ENCODE measurements around the gene TTLL11.
A peak's percentile ranks its signal among the peaks of the same experiment; 100 is the strongest.

Gene TTLL11

GRCh38 chr9:122065923-122066629, 27.0 kb downstream of the TTLL11 start:
- no peak for TF ChIP-seq Cebpa-rat (IDR thresholded peaks at IDR 0.05)
- Histone ChIP-seq H3K9ac (no peak overlapping the region), H3K27ac (no peak overlapping the region)

GRCh38 chr9:122060481-122060880, 32.6 kb downstream of the TTLL11 start:
- Histone ChIP-seq H3K4me1 (peaks cover 0 to 15% (median 7%) of the 10 kb centered on the region in 10 experiments; a peak in 13 of 20 replicates), H3K4me3 (no peak overlapping the region), H4K20me1 (peaks cover 0 to 68% (median 15%) of the 10 kb centered on the region in 11 experiments; a peak in 11 of 22 replicates), H3K9ac (no peak overlapping the region), H3K27ac (no peak overlapping the region), H3K4me2 (peak overlapping the region in 1 of 11 experiments; percentile 19; a peak in 1 of 22 replicates), H3K9me3 (replicated peaks in 1 of 11) (peaks cover 0 to 1% (median 0%) of the 10 kb centered on the region in 11 experiments; a peak in 1 of 22 replicates), H3K27me3 (no peaks in the 10 kb centered on the region), H3K36me3 (peaks cover 0 to 2% (median 0%) of the 10 kb centered on the region in 11 experiments; a peak in 3 of 22 replicates)
- no peak for TF ChIP-seq Cebpa-rat (IDR thresholded peaks at IDR 0.05)

More at GRCh38 chr9:122065923-122066629, 27.0 kb downstream of the TTLL11 start:
- no peak overlapping the region for H3K4me3 ChIP-seq
- no peaks in the 10 kb centered on the region for H3K27me3 ChIP-seq
- peaks cover 0 to 4% (median 0%) of the 10 kb centered on the region in 10 experiments; a peak in 3 of 20 replicates for H3K4me1 ChIP-seq
- H3K9me3 ChIP-seq (replicated peaks in 1 of 11): peaks cover 0 to 35% (median 7%) of the 10 kb centered on the region in 11 experiments; a peak in 12 of 22 replicates
- H3K36me3 ChIP-seq: peaks cover 0 to 15% (median 0%) of the 10 kb centered on the region in 11 experiments; a peak in 6 of 22 replicates
- no peak overlapping the region for H3K4me2 ChIP-seq
- peaks cover 0 to 64% (median 12%) of the 10 kb centered on the region in 11 experiments; a peak in 11 of 22 replicates for H4K20me1 ChIP-seq

GRCh38 chr9:122059955-122060324, 33.2 kb downstream of the TTLL11 start:
- peaks cover 0 to 17% (median 9%) of the 10 kb centered on the region in 10 experiments; a peak in 13 of 20 replicates for H3K4me1 ChIP-seq
- H3K4me3 ChIP-seq: no peak overlapping the region
- H4K20me1 ChIP-seq: peaks cover 0 to 67% (median 15%) of the 10 kb centered on the region in 11 experiments; a peak in 12 of 22 replicates
- no peak overlapping the region for H3K4me2 ChIP-seq
- H3K36me3 ChIP-seq: no peaks in the 10 kb centered on the region; a peak in 3 of 22 replicates
- no peak overlapping the region for H3K9ac ChIP-seq
- H3K9me3 ChIP-seq (replicated peaks in 1 of 11): no peaks in the 10 kb centered on the region
- no peaks in the 10 kb centered on the region for H3K27me3 ChIP-seq
- TF ChIP-seq Cebpa-rat (IDR thresholded peaks at IDR 0.05): no peak
- no peak overlapping the region for H3K27ac ChIP-seq

GRCh38 chr9:122059214-122059954, 33.7 kb downstream of the TTLL11 start:
- Histone ChIP-seq H3K27ac (no peak overlapping the region), H4K20me1 (peaks cover 0 to 67% (median 15%) of the 10 kb centered on the region in 11 experiments; a peak in 12 of 22 replicates), H3K4me3 (no peak overlapping the region), H3K4me2 (no peak overlapping the region), H3K36me3 (no peaks in the 10 kb centered on the region; a peak in 3 of 22 replicates), H3K9ac (no peak overlapping the region), H3K27me3 (no peaks in the 10 kb centered on the region), H3K9me3 (replicated peaks in 1 of 11) (no peaks in the 10 kb centered on the region), H3K4me1 (peaks cover 0 to 17% (median 9%) of the 10 kb centered on the region in 10 experiments; a peak in 13 of 20 replicates)
- no peak for TF ChIP-seq Cebpa-rat (IDR thresholded peaks at IDR 0.05)

- no peak for TF ChIP-seq Cebpa-rat (IDR thresholded peaks at IDR 0.05)
- H3K4me2 ChIP-seq: no peak overlapping the region
- H3K4me1 ChIP-seq: peaks cover under 1 to 17% (median 10%) of the 10 kb centered on the region in 10 experiments; a peak in 16 of 20 replicates
- H3K27me3 ChIP-seq: no peaks in the 10 kb centered on the region
- no peak overlapping the region for H3K9ac ChIP-seq
- H3K9me3 ChIP-seq (replicated peaks in 1 of 11): no peaks in the 10 kb centered on the region
- peaks cover 0 to 66% (median 15%) of the 10 kb centered on the region in 11 experiments; a peak in 12 of 22 replicates for H4K20me1 ChIP-seq
- no peaks in the 10 kb centered on the region; a peak in 3 of 22 replicates for H3K36me3 ChIP-seq
- no peak overlapping the region for H3K4me3 ChIP-seq
- no peak overlapping the region for H3K27ac ChIP-seq
These were observed 34.4 kb downstream of the TTLL11 start for GRCh38 chr9:122058709-122059108.

- Histone ChIP-seq H3K27ac (no peak overlapping the region), H3K9me3 (replicated peaks in 1 of 11) (no peaks in the 10 kb centered on the region), H4K20me1 (peaks cover 0 to 69% (median 21%) of the 10 kb centered on the region in 11 experiments; a peak in 13 of 22 replicates), H3K4me1 (peaks cover 8 to 18% (median 13%) of the 10 kb centered on the region in 10 experiments; a peak in 16 of 20 replicates), H3K4me2 (no peak overlapping the region), H3K4me3 (no peak overlapping the region), H3K27me3 (no peaks in the 10 kb centered on the region), H3K36me3 (no peaks in the 10 kb centered on the region; a peak in 3 of 22 replicates), H3K9ac (no peak overlapping the region)
- no peak for TF ChIP-seq Cebpa-rat (IDR thresholded peaks at IDR 0.05)
These were observed 35.1 kb downstream of the TTLL11 start for GRCh38 chr9:122058051-122058450.

- H3K9ac ChIP-seq: no peak overlapping the region
- H3K27me3 ChIP-seq: no peaks in the 10 kb centered on the region
- no peak overlapping the region for H3K27ac ChIP-seq
- no peak for TF ChIP-seq Cebpa-rat (IDR thresholded peaks at IDR 0.05)
- H3K4me3 ChIP-seq: no peak overlapping the region
- no peaks in the 10 kb centered on the region; a peak in 3 of 22 replicates for H3K36me3 ChIP-seq
- peaks cover 0 to 78% (median 26%) of the 10 kb centered on the region in 11 experiments; a peak in 14 of 22 replicates for H4K20me1 ChIP-seq
- H3K9me3 ChIP-seq (replicated peaks in 1 of 11): 0 out of 22 replicates have a peak, but pooled peaks cover 0 to 6% (median 0%) of the 10 kb centered on the region in 11 experiments
- H3K4me2 ChIP-seq: no peak overlapping the region
- peaks cover 8 to 22% (median 14%) of the 10 kb centered on the region in 10 experiments; a peak in 16 of 20 replicates for H3K4me1 ChIP-seq
These were observed 35.9 kb downstream of the TTLL11 start for GRCh38 chr9:122057211-122057610.

- H3K4me3 ChIP-seq: no peak overlapping the region
- TF ChIP-seq Cebpa-rat (IDR thresholded peaks at IDR 0.05): no peak
These were observed 36.6 kb downstream of the TTLL11 start for GRCh38 chr9:122056484-122056883.

More at GRCh38 chr9:122056484-122056883, 36.6 kb downstream of the TTLL11 start:
- Histone ChIP-seq H3K27ac (no peak overlapping the region), H3K9ac (no peak overlapping the region), H3K4me1 (peaks cover 8 to 19% (median 14%) of the 10 kb centered on the region in 10 experiments; a peak in 16 of 20 replicates), H3K27me3 (no peaks in the 10 kb centered on the region), H4K20me1 (peaks cover 0 to 85% (median 26%) of the 10 kb centered on the region in 11 experiments; a peak in 14 of 22 replicates), H3K4me2 (no peak overlapping the region), H3K36me3 (no peaks in the 10 kb centered on the region; a peak in 3 of 22 replicates), H3K9me3 (replicated peaks in 1 of 11) (0 out of 22 replicates have a peak, but pooled peaks cover 0 to 7% (median 0%) of the 10 kb centered on the region in 11 experiments)

All from BLaER1 treated with 17β-estradiol and CSF1 and Interleukin-3, amounts not matched to agents 10 nM and 100 nM (cell line).